CD4-positive, alpha-beta T cell treated with Interleukin-4 for 4 hours (primary cell): ENCODE data around the gene RBM20.
"Not testable (repeated sequence)": the region's sequence is repeated elsewhere in the genome, so short reads cannot be mapped to it uniquely, and the experiment has no call there.

Experiments used
- DNase-seq: peaks from one replicate; pipeline ENCODE4 v3.0.0-alpha.2; 2020

RBM20 gene

DNA sequence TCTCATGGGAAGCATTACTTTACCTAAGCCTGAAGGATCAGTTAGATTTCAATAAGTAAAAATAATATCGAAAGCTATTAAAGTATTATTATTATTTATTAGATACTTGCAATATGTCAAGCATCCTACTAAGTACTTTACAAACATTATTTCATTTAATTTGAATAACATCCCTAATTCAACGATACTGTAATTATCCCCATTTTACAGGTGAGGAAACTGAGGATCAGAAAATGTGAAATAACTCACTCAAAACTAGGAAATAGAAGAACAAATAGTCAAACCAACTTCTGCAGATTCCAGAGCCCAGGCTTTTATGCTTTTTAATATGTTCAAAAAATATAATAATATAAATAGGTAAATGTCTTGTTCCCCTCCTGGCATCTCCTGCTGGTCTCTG, 217.3 kb downstream of the RBM20 start:
- no peak for DNase-seq

DNA sequence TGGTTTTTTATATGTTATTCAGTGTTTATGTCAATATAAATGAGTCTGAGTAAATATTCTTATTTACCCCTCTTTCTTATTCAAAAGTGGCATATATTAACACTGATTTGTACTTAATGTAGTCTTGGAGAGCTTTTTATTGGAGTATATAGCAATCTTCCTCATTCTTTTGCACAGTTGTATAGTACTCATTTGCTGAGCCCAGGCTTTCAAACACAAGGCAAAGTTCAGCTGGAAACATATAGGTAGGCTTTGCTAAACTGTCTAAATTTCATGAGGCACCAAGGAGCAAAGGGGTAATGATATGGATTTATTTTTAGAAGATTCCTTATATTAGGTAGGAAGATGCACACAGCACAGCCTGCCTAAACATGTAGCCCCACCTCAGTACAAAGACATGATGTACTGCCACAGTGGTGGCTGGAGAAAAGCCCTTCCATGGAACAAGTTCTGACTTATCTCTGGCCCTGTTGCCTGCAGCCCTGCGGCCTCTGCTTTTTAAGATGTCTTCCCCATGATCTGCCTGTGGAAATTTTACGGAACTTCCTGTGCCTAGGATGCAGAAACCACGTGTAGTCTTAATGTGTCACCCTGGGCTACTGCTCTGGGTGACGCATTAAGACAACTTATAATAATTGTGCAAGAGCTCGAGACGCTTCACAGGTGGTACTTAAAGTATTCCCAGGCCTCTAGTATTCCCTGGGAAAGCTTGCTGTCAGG, 218.0 kb downstream of the RBM20 start:
- DNase-seq, result no peak

DNA sequence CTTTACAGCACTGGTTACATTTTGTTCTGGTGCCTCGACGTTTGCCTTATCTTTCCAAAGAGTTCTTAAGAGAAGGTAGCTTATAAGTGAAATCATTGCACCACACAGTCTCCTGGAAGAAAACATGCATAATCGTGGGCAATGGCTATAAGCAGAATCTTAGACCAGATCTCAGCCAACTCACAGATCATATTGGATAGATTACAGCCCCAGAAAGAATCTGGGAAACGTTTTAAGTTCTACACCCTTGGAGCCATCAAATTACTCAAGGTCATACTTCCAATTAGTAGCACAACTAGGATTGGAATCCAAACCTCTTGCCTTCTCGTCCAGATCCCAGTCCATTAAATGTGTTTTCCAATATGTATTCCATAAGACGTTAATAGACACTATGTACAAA, 218.8 kb downstream of the RBM20 start:
- DNase-seq, result no peak

DNA sequence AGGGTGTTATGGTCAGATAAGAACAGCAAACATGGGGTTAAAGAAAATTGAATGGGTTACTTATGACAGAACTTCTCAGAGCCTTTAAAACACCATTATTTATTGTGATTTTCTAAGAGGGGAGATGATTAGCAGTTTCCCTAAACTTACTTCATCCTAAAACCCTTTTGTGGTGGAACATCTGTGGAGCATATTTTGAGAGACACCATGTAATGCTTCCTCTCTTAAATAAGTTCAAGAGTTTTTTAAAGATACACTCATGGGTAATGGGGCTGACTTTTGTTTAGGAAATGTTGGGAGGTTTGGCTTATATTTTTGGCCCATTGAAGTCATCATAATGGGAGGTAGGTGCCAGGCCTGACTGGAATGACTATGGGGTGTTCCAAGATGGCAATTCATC, 219.2 kb downstream of the RBM20 start:
- no peak for DNase-seq

DNA sequence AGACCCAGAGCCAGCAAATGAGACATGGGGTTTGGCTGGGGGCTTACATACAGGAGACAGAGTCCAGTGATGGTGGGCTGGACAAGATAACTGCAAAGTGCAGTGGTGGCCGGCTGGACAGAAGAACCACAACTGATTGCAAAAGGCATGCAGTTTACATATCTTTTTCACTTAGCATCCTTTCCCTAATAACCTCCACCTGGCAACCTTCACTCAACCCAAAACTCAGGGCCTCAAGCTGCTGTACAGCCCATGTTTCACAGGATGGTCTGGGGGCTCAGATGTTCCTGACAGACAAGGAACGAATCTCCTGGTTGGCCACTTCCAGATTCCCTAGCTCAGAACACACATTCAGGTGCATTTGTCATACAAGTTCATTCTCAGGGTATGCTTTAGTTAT, 219.8 kb downstream of the RBM20 start:
- no peak for DNase-seq

DNA sequence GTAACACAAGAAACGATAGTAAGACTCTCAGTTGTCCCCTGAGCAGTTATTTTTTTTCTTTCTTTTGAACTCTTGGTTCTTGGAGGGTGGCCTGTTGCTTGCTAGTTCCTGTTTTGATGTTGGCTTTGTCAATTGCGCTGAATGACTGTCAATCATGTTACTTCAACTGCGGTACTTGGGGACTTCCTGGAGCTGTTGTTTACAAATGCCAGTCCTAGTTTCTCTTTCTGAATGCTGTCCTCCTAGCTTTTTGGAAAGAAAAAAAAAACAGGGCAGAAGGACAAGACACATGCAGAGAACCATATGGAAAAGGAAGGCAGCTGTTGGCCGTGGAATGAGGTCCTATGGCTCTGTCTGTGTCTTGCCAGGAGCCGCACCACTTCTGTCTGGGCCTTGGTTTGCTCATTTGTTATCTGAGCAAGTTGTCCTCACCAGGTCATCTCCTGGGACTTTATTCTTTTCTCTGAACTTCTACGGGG, 220.6 kb downstream of the RBM20 start:
- DNase-seq, result peak; percentile 92

DNA sequence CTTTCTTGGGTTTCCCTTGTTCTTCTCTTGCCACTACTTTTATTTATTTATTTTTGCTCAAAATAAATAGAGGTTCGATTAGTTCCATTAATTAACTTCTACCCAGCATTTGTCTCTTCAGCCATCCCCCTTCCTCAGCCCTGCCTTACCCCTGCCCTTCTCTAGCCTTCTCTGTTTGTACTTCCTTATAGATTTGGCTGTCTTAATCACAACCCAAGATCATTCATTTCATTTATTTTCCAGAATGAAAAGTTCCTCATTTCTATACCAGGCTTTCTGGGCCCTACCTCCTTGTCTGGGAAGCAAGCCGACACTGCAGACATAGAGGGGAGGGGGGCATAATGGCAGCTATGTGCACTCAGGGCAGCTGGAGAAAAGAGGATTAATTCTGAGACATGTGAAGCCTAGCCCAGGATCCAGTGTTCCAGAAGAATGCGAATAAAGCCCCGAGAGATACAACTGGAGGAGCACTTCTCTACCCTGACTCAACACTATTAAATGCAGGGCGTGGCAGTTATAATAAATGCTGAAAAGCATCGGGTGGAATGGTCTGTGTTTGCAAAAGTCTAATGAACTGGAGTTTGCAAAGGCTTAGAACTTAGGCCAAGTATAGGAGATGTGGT, 221.2 kb downstream of the RBM20 start:
- DNase-seq, result no peak

DNA sequence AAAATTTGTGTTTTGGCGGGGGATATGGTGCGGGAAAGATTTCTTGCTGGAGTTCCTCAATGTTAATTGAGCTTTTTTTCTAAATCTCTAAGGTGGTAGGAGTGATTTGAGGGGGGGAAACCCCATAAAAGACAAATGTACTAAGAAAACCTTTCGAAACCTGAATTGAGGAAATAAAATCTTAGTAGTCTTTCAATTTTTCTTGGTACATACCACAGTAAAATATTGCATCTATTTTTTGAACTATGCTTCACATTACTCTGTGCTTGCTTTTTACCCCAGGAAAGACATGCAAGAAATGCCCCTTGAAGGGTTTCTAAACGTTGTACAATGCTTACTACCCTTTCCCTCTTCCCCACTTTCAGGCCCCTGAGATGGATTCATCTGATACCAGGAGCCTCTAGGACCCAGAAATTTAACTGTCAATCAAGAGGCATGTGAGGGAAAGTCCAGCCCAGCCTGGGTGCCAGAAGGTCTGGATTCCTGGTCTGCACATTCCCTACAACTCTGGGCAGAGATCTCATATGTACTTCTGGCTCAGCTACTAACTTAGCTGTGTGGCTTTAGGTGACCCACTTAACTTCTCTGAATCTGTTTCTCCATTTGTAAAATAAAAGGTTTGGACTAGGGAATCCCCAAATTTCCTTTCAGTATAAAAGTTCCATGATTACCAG, 221.8 kb downstream of the RBM20 start:
- no peak for DNase-seq

DNA sequence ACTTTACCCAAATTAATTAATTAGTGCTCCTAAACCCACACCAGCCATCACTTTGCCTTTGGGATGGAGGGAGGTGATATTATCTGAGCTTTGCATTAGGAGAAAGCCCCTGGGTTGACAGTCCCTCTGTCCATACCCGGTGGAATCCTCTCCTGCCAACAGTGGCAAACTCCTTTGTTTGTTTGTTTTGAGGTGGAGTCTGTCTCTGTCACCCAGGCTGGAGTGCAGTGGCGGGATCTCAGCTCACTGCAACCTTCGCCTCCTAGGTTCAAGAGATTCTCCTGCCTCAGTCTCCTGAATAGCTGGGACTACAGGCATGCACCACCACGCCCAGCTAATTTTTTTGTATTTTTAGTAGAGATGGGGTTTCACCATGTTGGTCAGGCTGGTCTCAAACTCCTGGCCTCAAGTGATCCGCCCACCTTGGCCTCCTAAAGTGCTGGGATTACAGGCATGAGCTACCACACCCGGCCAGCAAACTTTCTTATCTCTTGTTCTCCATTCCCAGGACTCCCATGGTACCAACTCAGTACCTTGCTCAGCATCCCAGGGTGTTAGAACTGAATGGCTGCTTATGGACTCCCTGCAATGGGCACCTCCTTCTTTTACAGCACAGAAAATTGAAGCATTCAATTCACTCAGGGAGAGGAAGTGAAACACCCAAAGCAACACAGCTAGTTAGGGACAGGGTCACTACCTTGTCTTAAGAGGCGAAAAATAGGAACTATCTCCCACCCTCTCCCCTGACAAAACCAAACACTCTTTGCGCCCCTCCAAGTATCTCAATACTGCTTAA, 223.1 kb downstream of the RBM20 start:
- DNase-seq, result not testable (repeated sequence)

DNA sequence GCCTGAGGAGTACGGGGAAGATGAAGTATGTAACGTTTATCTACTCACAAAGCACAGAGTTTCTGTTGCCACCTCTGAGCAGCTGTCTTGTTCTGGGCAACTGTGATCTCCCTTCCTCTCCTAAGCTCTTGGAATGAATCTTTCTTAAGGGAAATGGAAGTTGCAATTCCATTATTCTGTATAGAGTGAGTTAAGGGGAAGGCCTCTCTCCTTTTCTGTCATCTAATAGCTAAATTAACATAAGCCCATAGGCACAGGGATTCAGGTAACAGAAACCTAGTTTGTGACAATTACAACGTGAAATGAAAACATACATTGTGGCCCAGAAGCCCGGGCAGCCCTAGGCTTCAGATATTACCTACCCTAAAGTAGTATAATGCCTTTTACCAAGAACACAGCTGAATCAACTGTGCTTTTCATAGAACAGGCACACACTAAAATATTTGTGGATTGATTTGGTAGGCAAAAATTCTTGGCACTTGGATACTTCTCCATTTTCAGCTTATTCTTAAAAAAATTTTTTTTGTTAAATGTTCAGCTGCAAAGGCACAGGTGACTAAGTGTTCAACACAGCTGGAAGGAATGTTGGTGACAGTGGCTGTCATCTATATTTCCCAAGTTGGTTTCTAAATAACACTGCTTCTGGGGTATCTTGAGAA, 223.8 kb downstream of the RBM20 start:
- DNase-seq, result peak; percentile 46

DNA sequence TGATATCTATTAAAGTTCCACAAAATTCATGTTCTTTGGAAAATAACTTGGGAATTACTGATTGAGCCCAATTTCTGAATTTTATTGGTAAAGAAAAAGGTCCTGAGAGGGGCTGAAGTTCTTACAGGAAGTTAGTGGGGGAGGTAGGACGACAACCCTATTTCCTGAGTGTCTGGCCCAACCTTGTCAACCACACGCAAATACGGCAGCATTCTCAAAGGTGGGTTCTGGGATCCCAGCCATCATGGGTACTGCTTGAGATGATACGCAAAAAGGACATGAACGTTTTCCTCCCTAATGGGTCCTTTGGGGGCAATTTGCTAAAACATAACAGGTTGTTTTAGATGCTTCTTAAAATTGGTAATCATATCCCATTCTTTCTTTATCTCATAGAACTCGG, 224.8 kb downstream of the RBM20 start:
- DNase-seq, result peak; percentile 66

DNA sequence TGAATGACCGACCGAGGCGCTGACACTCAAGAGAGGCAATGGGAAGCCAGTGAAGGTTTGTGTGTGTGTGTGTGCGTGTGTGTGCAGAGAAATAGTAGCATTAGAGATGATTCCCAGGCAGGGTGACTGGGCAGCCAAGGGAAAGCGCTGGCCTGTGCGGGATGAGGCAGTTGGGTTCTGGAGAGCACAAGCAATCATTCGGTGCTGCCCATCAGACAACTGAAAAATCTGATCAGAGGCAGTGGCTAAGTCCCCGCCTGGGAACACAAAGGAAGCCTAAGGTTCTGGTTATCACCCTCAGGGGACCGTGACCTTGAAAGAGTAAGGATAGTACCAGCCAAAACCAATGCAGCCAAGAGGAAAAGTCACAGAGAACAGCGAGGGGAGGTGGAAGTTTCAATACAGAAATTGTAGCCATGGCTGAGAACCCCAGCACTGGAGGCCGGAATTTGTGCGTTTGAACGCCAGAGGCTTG, 226.7 kb downstream of the RBM20 start:
- no peak for DNase-seq

DNA sequence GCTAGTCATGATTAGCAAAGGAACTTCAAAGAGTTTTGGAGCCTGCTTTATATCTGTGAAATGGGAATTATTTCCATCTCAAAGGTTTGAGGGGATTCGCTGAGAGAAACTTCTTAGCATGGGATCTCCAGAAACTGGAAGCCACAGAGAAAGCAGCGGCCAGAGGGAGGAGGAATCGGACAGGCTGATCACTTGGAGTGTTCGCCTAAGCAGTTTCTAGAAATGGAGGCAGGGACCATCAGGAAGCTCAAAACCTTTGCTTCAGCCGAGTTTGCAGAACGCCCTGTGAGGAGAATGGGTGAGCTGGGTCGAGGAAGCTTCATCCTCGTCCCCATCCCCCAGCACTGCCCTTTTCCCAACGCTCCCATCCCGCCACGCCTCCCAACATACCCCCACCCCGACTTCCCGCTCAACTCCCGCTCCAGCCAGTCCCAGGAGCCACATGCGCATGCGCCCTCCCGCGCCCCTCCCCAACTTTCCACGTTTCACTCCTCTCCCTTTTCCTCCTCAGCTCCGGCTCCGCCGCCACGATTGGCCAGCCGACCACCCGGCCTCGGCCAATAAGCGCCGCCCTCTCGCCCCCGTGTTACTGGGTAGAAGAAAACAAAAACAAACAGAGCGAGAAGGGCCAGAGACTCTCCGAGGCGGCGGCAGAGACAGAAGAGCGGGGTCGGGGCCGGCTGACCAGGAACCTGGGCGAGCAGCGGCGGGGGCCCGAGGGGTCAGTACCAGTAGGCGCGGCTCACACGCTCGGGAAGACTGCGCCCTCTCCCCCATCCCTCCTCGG, 227.4 kb downstream of the RBM20 start, which contains the start of gene PDCD4:
Gene PDCD4, plus strand, starts transcription at position 631 of the 787 bp plus-strand sequence. CDS start 4,100 bp downstream, outside the sequence.
- DNase-seq, result peak; percentile 94

DNA sequence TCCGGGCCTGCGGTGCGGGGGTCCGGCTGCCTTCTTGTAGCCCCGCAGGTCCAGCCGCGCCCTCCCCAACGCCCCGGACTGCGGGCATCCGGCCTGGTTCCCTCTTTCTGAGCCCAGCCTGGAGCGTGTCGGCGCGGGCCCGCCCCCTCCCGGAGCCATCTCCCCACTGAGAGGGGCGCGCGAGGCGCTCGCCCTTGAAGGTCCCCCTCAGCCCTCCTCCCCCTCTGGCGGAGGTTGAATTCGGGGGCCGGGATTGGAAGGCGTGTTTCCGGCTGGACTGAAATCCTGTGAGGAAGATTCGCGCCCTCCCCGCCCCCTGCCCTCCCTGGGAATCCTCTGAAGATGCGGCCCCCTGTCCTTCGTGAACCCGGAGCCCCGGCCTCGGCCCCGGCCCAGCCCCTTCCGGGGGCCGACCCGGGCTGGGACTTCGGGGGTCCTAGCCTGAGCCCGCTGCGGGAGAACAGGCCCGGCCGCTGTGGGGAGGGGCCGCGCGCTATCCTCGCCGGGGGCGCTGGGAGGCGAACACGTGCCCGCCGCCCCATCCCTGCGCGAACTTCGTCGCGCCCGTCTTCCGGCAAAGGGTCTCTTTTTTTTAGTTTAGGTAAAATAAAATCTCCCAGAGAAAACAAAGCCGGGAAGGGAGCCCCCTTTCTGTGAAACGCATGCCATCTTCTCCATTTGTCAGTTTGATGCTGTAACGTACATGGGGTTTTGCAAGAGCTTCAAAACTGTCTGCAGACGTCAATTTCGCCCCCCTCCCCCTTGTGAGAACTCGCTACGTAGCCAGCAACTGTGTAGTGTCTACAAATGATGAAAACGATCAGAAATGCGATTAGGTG, 228.2 kb downstream of the RBM20 start:
- peak; percentile 84 for DNase-seq

DNA sequence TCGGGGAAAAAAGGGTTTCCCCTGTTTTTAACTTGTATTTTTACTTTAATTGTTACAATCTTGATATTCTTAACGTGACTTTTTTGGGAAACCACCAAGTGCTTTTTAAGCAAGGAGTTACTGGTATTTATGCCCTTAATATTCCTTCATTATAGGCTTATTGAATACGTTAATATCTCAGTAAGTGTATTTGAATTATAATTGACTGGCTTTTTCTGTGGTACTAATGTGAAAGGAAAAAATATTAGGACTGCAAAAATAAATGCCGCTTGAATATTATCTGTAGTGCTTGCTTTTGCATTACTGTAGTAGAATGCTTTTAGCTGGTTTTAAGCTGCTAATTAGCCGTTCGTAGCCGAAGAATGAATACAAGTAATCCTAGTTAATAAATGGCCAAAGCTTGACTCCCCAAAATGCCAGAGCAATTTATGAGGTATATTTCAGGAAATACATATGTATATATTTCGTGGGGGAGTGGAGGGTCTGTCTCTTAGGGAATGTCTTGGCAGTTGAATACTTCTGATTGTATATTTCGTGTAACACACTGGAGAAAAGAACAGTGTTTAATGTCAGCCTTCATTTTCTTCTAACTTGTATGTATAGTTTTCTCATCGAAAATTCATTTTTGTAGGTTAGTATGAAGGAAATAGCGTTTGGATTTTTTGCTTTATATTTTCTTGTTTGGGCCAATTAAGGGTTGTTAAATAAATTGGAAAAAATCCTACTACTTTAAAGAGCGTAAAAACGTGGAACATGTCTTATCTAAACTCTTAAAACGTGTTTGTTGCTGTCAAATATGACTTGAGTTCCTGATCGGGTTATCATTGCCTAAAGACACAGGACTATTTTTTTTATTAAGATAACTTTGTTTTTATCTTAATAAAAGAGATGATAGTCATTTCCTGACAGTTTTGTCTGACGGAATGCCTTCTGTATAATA, 229.1 kb downstream of the RBM20 start:
- DNase-seq, result no peak

DNA sequence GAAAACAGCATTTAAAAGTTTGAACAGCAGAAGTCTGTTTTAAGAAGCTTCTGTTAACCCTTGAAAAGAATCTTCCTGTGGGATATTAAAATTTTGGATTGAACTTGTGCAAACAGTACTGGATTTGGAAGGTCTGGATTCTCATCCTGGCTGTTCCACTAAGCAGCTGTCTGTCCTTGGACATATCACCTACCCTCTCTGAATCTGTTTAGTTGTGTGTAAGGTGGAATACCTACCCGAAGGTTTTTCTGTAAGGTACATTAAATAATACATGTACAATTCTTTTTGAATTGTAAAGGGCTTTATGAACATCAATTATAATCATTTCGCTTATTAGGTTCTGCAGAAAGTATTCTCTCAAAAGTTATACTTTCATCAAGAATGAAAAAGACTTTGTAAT, 229.8 kb downstream of the RBM20 start:
- no peak for DNase-seq

DNA sequence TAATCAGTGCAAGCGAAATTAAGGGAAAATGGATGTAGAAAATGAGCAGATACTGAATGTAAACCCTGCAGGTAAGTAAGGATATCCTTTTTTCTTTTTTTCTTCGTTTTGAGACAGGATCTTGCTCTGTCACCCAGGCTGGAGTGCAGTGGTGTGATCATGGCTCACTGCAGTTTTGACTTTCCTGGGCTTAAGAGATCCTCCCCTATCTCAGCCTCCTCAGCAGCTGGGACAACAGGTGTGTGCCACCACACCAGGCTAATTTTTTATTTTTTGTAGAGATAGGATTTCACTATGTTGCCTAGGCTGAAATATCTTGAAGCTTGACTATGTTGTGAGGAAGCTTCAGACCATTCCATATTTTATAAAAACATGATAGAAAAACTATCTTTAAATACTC, 231.9 kb downstream of the RBM20 start:
- no peak for DNase-seq

DNA sequence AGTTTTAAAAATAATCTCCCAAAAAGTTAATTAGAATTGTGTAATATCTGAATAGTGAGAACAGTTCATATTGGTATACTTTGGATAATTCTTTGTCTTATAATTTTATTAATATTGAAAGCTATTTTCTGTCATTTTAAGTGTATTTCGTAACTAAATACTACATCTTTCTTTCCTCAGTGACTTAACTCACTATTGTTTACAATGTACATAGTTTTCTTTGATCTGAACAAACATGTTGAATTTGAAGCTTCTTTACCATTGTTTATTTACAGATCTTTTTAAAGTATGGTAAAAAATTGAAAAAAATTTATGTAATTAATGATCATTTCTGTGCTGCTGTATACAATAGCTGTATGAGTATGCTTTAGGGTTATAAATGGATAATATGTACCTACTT, 232.7 kb downstream of the RBM20 start:
- DNase-seq, result no peak

DNA sequence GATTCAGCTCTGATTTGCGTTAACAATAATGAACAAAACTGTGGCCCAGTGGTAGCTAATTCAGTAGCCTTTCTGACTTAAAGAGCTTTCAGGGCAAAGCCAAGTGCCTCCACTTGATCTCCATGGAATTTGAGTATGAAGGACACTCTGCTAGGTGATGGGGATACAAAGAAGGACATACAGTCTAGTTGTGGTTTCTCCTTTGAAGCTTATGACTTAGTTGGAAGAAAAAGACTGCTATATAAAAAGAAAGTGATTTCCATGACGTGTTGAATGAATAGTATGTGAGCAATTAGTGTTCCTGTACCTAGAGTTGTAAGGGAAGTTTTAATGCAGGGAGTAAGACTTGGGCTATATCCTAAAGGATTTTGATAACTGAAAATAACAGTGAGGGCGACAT, 235.9 kb downstream of the RBM20 start:
- DNase-seq, result no peak
